RWPE2 (cell line): ENCODE data around the gene CCL23.
"Not testable (repeated sequence)": the region's sequence is repeated elsewhere in the genome, so short reads cannot be mapped to it uniquely, and the experiment has no call there.

Experiments
- ATAC-seq: fragments of 200-7000 bp; cut with Tn5 transposase; 3 replicates; pipeline ENCODE4 v1.9.1; 2021; ENCODE audit warnings: low read depth
- DNase-seq: peaks from one replicate; pipeline ENCODE4 v3.0.0-alpha.2; 2020; ENCODE audit warnings: low spot score
- H3K27ac ChIP-seq: fragments of 450-650 bp; 2 replicates; pipeline ENCODE4 v1.5.1; 2017; ENCODE audit warnings: mild to moderate bottlenecking; ENCODE audit not compliant: poor library complexity, severe bottlenecking
- H3K27me3 ChIP-seq: fragments of 250-450 bp; sonication (Bioruptor Pico); 2 replicates; pipeline ENCODE4 v1.5.1; 2021; ENCODE audit warnings: mild to moderate bottlenecking, moderate library complexity; ENCODE audit not compliant: insufficient read depth, poor library complexity, severe bottlenecking
- H3K36me3 ChIP-seq: fragments of 250-450 bp; sonication (Bioruptor Pico); 2 replicates; pipeline ENCODE4 v1.5.1; 2020; ENCODE audit warnings: low read depth, mild to moderate bottlenecking, moderate library complexity
- H3K4me1 ChIP-seq: fragments of 250-450 bp; sonication (Bioruptor Pico); 2 replicates; pipeline ENCODE4 v1.5.1; 2021; ENCODE audit warnings: mild to moderate bottlenecking, moderate library complexity; ENCODE audit not compliant: insufficient read depth, poor library complexity, severe bottlenecking
- H3K4me3 ChIP-seq: fragments of 250-450 bp; sonication (Bioruptor Pico); 2 replicates; pipeline ENCODE4 v1.5.1; 2021; ENCODE audit warnings: mild to moderate bottlenecking, moderate library complexity; ENCODE audit not compliant: severe bottlenecking
- H3K9me3 ChIP-seq: fragments of 250-450 bp; sonication (Bioruptor Pico); 2 replicates; pipeline ENCODE4 v1.5.1; 2021; ENCODE audit warnings: mild to moderate bottlenecking, moderate library complexity; ENCODE audit not compliant: severe bottlenecking
- TF ChIP-seq, protein P1 (sequence below): fragments of 450-650 bp; IDR thresholded peaks from one replicate; pipeline ENCODE4 v1.5.1; 2017; ENCODE audit warnings: mild to moderate bottlenecking, moderate library complexity; ENCODE audit not compliant: poor library complexity, severe bottlenecking

Gene CCL23

DNA sequence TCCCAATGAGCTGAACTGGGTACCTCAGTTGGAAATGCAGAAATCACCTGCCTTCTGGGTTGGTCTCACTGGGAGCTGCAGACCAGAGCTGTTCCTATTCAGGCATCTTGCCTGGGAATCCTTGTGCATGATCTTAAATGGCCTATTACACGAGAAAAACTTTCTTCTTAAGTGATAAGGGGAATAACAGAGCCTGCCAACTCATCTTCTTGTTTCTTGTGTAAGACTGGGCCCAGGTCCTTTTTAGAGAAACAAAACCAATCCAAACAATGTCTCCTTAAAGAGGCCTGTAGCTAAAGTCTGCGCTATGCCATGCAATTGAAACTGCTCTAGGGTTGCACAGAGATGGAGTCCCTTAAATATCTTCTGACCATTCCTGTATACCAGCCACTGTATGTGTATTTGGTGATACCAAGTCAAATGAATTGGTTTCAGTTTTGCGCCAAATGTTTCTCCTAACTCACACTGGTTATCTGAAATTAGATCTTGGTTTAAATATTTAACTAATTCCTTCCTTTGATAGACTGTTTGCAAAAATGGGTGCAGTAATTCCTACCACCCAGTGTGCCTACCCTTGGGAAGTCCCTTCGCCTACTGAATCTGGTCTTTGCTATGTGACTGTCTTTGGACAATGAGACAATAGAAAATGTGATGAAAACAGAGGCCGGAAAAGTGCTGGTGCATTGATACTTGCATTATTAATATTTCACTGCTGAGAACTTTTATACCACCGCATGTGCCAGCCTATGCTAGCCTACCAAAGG is 6.5 kb upstream of the CCL23 start:
- Histone ChIP-seq H3K4me1 (no peaks in the 10 kb centered on the region), H3K27ac (no peak overlapping the region), H3K9me3 (no peaks in the 10 kb centered on the region), H3K4me3 (no peak overlapping the region), H3K36me3 (no peaks in the 10 kb centered on the region), H3K27me3 (peaks cover 37% of the 10 kb centered on the region)
- DNase-seq (no peak), ATAC-seq (no peak)
- TF ChIP-seq, protein P1, sequence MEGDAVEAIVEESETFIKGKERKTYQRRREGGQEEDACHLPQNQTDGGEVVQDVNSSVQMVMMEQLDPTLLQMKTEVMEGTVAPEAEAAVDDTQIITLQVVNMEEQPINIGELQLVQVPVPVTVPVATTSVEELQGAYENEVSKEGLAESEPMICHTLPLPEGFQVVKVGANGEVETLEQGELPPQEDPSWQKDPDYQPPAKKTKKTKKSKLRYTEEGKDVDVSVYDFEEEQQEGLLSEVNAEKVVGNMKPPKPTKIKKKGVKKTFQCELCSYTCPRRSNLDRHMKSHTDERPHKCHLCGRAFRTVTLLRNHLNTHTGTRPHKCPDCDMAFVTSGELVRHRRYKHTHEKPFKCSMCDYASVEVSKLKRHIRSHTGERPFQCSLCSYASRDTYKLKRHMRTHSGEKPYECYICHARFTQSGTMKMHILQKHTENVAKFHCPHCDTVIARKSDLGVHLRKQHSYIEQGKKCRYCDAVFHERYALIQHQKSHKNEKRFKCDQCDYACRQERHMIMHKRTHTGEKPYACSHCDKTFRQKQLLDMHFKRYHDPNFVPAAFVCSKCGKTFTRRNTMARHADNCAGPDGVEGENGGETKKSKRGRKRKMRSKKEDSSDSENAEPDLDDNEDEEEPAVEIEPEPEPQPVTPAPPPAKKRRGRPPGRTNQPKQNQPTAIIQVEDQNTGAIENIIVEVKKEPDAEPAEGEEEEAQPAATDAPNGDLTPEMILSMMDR, result no peak

DNA sequence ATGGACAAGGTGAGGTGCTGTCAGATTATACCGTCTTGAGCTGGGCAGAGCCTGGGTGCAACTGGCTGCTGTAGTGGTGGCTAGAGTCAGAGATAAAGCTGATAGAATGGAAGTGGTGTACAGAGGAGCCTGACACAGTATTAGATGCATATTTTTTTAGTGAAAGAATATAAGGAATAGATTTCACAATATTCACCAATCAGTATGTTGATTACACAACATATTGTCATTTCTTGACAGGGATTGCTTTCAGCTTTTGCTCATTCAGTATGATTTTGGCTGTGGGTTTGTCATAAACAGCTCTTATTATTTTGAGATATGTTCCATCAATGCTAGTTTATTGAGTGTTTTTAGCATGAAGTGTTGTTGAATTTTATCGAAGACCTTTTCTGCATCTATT is 1.7 kb upstream of the CCL23 start:
- ATAC-seq, result no peak
- Histone ChIP-seq H3K36me3 (no peaks in the 10 kb centered on the region), H3K9me3 (no peaks in the 10 kb centered on the region), H3K4me3 (no peak overlapping the region), H3K27ac (no peak overlapping the region), H3K4me1 (no peaks in the 10 kb centered on the region), H3K27me3 (peaks cover 40% of the 10 kb centered on the region)
- no peak for DNase-seq
- TF ChIP-seq, protein P1, result no peak

DNA sequence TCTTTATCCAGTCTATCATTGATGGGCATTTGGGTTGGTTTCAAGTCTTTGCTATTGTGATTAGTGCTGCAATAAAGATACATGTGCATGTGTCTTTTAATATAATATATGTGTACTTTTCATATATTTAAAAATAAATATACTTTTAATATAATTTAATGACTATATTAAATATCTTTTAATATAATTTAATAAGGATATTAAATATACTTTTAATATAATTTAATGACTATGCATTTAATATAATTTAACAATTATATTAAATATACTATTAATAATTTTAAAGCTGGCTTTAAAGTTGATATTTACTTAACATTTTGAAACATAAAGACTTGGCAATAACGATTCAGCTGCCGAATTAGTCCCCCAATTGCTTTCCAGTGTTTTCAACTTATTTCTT is 1.2 kb downstream of the CCL23 start:
- H3K27me3 ChIP-seq, result peaks cover 23% of the 10 kb centered on the region
- H3K9me3 ChIP-seq, result no peaks in the 10 kb centered on the region
- H3K27ac ChIP-seq, result no peak overlapping the region
- DNase-seq (no peak), ATAC-seq (no peak)
- no peak overlapping the region for H3K4me3 ChIP-seq
- TF ChIP-seq, protein P1, result no peak
- no peaks in the 10 kb centered on the region for H3K4me1 ChIP-seq
- no peaks in the 10 kb centered on the region for H3K36me3 ChIP-seq

- H3K9me3 ChIP-seq, H3K36me3 ChIP-seq, H3K27ac ChIP-seq, DNase-seq, H3K4me3 ChIP-seq, H3K4me1 ChIP-seq, ATAC-seq: not testable (repeated sequence)
- peaks cover 19% of the 10 kb centered on the region for H3K27me3 ChIP-seq
These were observed 1.9 kb downstream of the CCL23 start for GRCh38 chr17:36015895-36016294.

DNA sequence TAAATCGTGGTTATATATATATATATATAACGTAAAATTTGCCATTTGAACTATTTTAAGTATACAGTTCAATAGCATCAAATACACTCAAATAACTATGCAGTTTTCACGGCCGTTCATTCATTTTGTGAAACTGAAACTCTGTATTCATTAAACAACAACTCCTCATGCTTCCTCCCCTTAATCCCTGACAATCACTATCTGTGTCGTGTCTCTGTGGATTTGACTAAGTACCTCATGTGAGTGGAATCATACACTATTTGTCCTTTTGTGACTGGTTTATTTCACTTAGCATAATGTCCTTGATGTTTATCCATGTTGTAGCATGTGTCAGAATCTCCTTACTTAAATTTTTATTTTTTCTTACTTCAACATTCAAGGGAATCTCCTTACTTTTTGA is 2.8 kb downstream of the CCL23 start:
- ATAC-seq, result no peak
- TF ChIP-seq, protein P1, result no peak
- no peaks in the 10 kb centered on the region for H3K36me3 ChIP-seq
- no peaks in the 10 kb centered on the region for H3K9me3 ChIP-seq
- no peak overlapping the region for H3K4me3 ChIP-seq
- H3K4me1 ChIP-seq, result no peaks in the 10 kb centered on the region
- no peak for DNase-seq
- H3K27me3 ChIP-seq, result peaks cover 13% of the 10 kb centered on the region
- no peak overlapping the region for H3K27ac ChIP-seq
